HG03575 (cell line): Measurements from ENCODE around the gene GSC2.

Experiments
- ATAC-seq: cut with Tn5 transposase; IDR thresholded peaks from one replicate; pipeline ENCODE4 v1.9.1; 2021; ENCODE audit not compliant: unreplicated experiment, insufficient number of reproducible peaks, low FRiP score; ENCODE audit errors: extremely low read depth

GSC2 gene

GRCh38 chr22:19125474-19126308, 24.4 kb downstream of the GSC2 start:
- no peak for ATAC-seq

GRCh38 chr22:19125011-19125410, 25.1 kb downstream of the GSC2 start:
- no peak for ATAC-seq

- ATAC-seq: no peak
Observed at GRCh38 chr22:19124377-19124776, 25.7 kb downstream of the GSC2 start.

GRCh38 chr22:19123936-19124335, 26.2 kb downstream of the GSC2 start:
- ATAC-seq: no peak

GRCh38 chr22:19122752-19123492, 27.2 kb downstream of the GSC2 start:
- ATAC-seq: no peak

- no peak for ATAC-seq
Observed at GRCh38 chr22:19122143-19122751, 27.8 kb downstream of the GSC2 start, which contains the start of gene DGCR2. DGCR2 (minus strand) TSS chr22:19122412; CDS start chr22:19122206, 206 bp downstream.

- ATAC-seq: no peak
Observed at GRCh38 chr22:19121631-19122142, 28.4 kb downstream of the GSC2 start.

GRCh38 chr22:19120829-19121630, 29.1 kb downstream of the GSC2 start:
- no peak for ATAC-seq

GRCh38 chr22:19119949-19120348, 30.1 kb downstream of the GSC2 start:
- no peak for ATAC-seq

GRCh38 chr22:19118329-19118880, 31.7 kb downstream of the GSC2 start:
- ATAC-seq: no peak

GRCh38 chr22:19117111-19117512, 33.0 kb downstream of the GSC2 start:
- ATAC-seq: no peak

- ATAC-seq: no peak
Observed at GRCh38 chr22:19115628-19116027, 34.5 kb downstream of the GSC2 start.

GRCh38 chr22:19114984-19115552, 35.0 kb downstream of the GSC2 start:
- no peak for ATAC-seq

GRCh38 chr22:19113429-19113828, 36.7 kb downstream of the GSC2 start:
- ATAC-seq: no peak

- no peak for ATAC-seq
Observed at GRCh38 chr22:19111584-19111983, 38.5 kb downstream of the GSC2 start.

GRCh38 chr22:19111140-19111539, 39.0 kb downstream of the GSC2 start:
- no peak for ATAC-seq

- ATAC-seq: no peak
Observed at GRCh38 chr22:19110646-19111045, 39.4 kb downstream of the GSC2 start.

- no peak for ATAC-seq
Observed at GRCh38 chr22:19110064-19110458, 40.0 kb downstream of the GSC2 start.
